Stomach smooth muscle (tissue), 2 donors: ENCODE data around the gene SNX1.
"Not testable (repeated sequence)": the region's sequence is repeated elsewhere in the genome, so short reads cannot be mapped to it uniquely, and the experiment has no call there.

Experiments used
- H3K27ac ChIP-seq: one replicate; pipeline ENCODE4 v1.7.0; 2013; ENCODE audit warnings: mild to moderate bottlenecking, low read length, inconsistent platforms
- H3K27me3 ChIP-seq, 2 donors: one replicate each; pipeline ENCODE4 v1.7.0; 2013; ENCODE audit warnings: low read length in 2 of 2; ENCODE audit not compliant: insufficient read depth in 2 of 2, control insufficient read depth in 1 of 2
- H3K36me3 ChIP-seq, 2 donors: one replicate each; pipeline ENCODE4 v1.7.0; 2013; ENCODE audit warnings: low read length in 2 of 2; ENCODE audit not compliant: control insufficient read depth in 2 of 2, insufficient read depth in 2 of 2
- H3K4me1 ChIP-seq: one replicate; pipeline ENCODE4 v1.7.0; 2013; ENCODE audit warnings: low read length; ENCODE audit not compliant: control insufficient read depth, insufficient read depth
- H3K4me3 ChIP-seq, 2 donors: one replicate each; pipeline ENCODE4 v1.7.0; 2013; ENCODE audit warnings: low read length in 2 of 2
- H3K9ac ChIP-seq, 2 donors: one replicate each; pipeline ENCODE4 v1.7.0; 2013; ENCODE audit warnings: low read length in 2 of 2, mild to moderate bottlenecking in 1 of 2
- H3K9me3 ChIP-seq, 2 donors: one replicate each; pipeline ENCODE4 v1.7.0; 2013; ENCODE audit warnings: low read length in 2 of 2; ENCODE audit not compliant: control insufficient read depth in 2 of 2
- donor health status: healthy.
- donor health status: Pancreatic carcinoma.

The SNX1 gene

GRCh38 chr15:64100958-64101357 is 5.2 kb downstream of the SNX1 start:
- no peak overlapping the region for H3K9ac ChIP-seq
- peaks cover 22% of the 10 kb centered on the region for H3K4me1 ChIP-seq
- H3K4me3 ChIP-seq: no peak overlapping the region
- no peaks in the 10 kb centered on the region for H3K27me3 ChIP-seq
- H3K36me3 ChIP-seq: no peaks in the 10 kb centered on the region
- H3K27ac ChIP-seq: no peak overlapping the region
- H3K9me3 ChIP-seq: no peaks in the 10 kb centered on the region

GRCh38 chr15:64102497-64102896 is 6.7 kb downstream of the SNX1 start:
- Histone ChIP-seq H3K9ac (no peak overlapping the region), H3K4me3 (no peak overlapping the region), H3K4me1 (peaks cover 14% of the 10 kb centered on the region), H3K27me3 (no peaks in the 10 kb centered on the region), H3K27ac (no peak overlapping the region), H3K9me3 (no peaks in the 10 kb centered on the region), H3K36me3 (no peaks in the 10 kb centered on the region)

- Histone ChIP-seq H3K4me1 (peaks cover 9% of the 10 kb centered on the region), H3K4me3 (no peak overlapping the region), H3K9ac (no peak overlapping the region)
Measured at GRCh38 chr15:64105113-64105704, 9.4 kb downstream of the SNX1 start.

GRCh38 chr15:64107337-64107736 is 11.6 kb downstream of the SNX1 start:
- Histone ChIP-seq H3K27me3 (no peaks in the 10 kb centered on the region), H3K9me3 (no peaks in the 10 kb centered on the region), H3K36me3 (no peaks in the 10 kb centered on the region), H3K4me1 (peaks cover 12% of the 10 kb centered on the region), H3K27ac (no peak overlapping the region), H3K4me3 (no peak overlapping the region), H3K9ac (no peak overlapping the region)

More at GRCh38 chr15:64105113-64105704, 9.4 kb downstream of the SNX1 start:
- Histone ChIP-seq H3K27ac (no peak overlapping the region), H3K27me3 (no peaks in the 10 kb centered on the region), H3K36me3 (no peaks in the 10 kb centered on the region), H3K9me3 (no peaks in the 10 kb centered on the region)

GRCh38 chr15:64110108-64110701 is 14.4 kb downstream of the SNX1 start:
- H3K9ac ChIP-seq, H3K4me3 ChIP-seq, H3K4me1 ChIP-seq, H3K27ac ChIP-seq, H3K27me3 ChIP-seq, H3K9me3 ChIP-seq: not testable (repeated sequence)
- peaks cover 13 to 17% of the 10 kb centered on the region in 2 donors for H3K36me3 ChIP-seq

- Histone ChIP-seq H3K9ac (no peak overlapping the region), H3K4me3 (no peak overlapping the region)
Measured at GRCh38 chr15:64110950-64111678, 15.3 kb downstream of the SNX1 start.

GRCh38 chr15:64111679-64112050 is 15.9 kb downstream of the SNX1 start:
- Histone ChIP-seq H3K9me3 (no peaks in the 10 kb centered on the region), H3K27me3 (no peaks in the 10 kb centered on the region), H3K4me1 (peaks cover 8% of the 10 kb centered on the region), H3K9ac (no peak overlapping the region), H3K27ac (no peak overlapping the region), H3K4me3 (no peak overlapping the region), H3K36me3 (peaks cover 24% of the 10 kb centered on the region in 2 donors)

More at GRCh38 chr15:64110950-64111678, 15.3 kb downstream of the SNX1 start:
- peaks cover 8% of the 10 kb centered on the region for H3K4me1 ChIP-seq
- no peaks in the 10 kb centered on the region for H3K9me3 ChIP-seq
- H3K27ac ChIP-seq: no peak overlapping the region
- no peaks in the 10 kb centered on the region for H3K27me3 ChIP-seq
- H3K36me3 ChIP-seq: peaks cover 19 to 22% of the 10 kb centered on the region in 2 donors

- Histone ChIP-seq H3K4me1 (peaks cover 8% of the 10 kb centered on the region), H3K36me3 (peaks cover 24 to 29% of the 10 kb centered on the region in 2 donors), H3K4me3 (no peak overlapping the region), H3K27ac (no peak overlapping the region), H3K9me3 (no peaks in the 10 kb centered on the region), H3K9ac (no peak overlapping the region), H3K27me3 (no peaks in the 10 kb centered on the region)
Measured at GRCh38 chr15:64112073-64112772, 16.4 kb downstream of the SNX1 start.

GRCh38 chr15:64112904-64113303 is 17.1 kb downstream of the SNX1 start:
- no peak overlapping the region for H3K27ac ChIP-seq

GRCh38 chr15:64117759-64118487 is 22.1 kb downstream of the SNX1 start:
- Histone ChIP-seq H3K27ac (no peak overlapping the region), H3K27me3 (no peaks in the 10 kb centered on the region), H3K4me1 (no peaks in the 10 kb centered on the region), H3K9ac (no peak overlapping the region), H3K9me3 (no peaks in the 10 kb centered on the region), H3K4me3 (no peak overlapping the region), H3K36me3 (peaks cover 60 to 61% of the 10 kb centered on the region in 2 donors)

More at GRCh38 chr15:64112904-64113303, 17.1 kb downstream of the SNX1 start:
- no peak overlapping the region for H3K9ac ChIP-seq
- H3K36me3 ChIP-seq: peaks cover 29 to 30% of the 10 kb centered on the region in 2 donors
- H3K4me1 ChIP-seq: peaks cover 3% of the 10 kb centered on the region
- H3K9me3 ChIP-seq: no peaks in the 10 kb centered on the region
- H3K27me3 ChIP-seq: no peaks in the 10 kb centered on the region
- no peak overlapping the region for H3K4me3 ChIP-seq
